ENCODE results near the gene LRRC57. TPM values are rescaled to one million over a fixed set of nuclear protein-coding genes. Genes with fewer than 3 reads are reported as not detected.

Gene LRRC57
- total and polyA plus RNA-seq, 2 of the 13 experiments (the other 11 are each of a cell fraction or from before 2014, with no cell fraction given) = 5.8 to 14.8 TPM

DNA sequence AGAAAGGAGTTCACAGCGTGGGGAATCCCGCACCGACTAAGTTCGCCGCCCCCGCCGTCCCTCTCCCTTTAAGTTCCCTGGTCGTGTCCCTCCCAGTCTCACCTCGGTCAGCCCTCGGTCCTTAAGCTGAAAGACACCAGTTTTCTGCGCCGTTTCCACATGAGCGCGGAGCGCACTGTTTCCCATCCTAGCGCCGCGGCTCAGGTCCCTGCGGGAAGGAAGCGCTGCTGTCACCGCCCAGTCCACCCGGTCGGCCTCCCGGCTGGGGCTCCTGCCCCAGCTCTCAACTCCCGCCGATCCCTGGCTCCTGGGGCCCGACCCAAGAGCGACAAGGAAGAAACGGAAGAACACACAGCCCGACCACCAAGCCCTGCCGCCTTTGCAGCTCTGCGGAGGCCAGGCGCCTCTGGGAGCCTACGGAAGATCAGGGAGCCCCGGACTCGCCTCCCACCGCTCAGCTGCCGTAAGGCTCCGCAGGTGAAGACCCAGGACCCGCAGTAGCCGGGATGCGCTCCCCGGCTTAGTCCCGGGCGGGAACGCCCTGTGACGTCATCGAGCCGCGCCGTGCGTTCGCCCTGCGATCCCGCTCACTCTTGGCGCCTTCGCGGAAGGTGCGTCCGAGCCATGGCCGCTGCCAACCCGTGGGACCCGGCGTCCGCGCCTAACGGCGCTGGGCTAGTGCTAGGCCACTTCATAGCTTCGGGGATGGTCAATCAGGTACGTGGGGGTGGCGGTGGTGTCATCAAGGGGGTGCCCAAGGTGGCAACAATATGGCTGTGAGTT lies at the start of gene LRRC57, which contains the start of gene HAUS2 (continued):
- TF ChIP-seq, protein P1, sequence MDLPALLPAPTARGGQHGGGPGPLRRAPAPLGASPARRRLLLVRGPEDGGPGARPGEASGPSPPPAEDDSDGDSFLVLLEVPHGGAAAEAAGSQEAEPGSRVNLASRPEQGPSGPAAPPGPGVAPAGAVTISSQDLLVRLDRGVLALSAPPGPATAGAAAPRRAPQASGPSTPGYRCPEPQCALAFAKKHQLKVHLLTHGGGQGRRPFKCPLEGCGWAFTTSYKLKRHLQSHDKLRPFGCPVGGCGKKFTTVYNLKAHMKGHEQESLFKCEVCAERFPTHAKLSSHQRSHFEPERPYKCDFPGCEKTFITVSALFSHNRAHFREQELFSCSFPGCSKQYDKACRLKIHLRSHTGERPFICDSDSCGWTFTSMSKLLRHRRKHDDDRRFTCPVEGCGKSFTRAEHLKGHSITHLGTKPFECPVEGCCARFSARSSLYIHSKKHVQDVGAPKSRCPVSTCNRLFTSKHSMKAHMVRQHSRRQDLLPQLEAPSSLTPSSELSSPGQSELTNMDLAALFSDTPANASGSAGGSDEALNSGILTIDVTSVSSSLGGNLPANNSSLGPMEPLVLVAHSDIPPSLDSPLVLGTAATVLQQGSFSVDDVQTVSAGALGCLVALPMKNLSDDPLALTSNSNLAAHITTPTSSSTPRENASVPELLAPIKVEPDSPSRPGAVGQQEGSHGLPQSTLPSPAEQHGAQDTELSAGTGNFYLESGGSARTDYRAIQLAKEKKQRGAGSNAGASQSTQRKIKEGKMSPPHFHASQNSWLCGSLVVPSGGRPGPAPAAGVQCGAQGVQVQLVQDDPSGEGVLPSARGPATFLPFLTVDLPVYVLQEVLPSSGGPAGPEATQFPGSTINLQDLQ (CRISPR knock-in tag; IDR thresholded peaks at IDR 0.05) = no peak
- TF ChIP-seq FOXK1 (CRISPR knock-in tag; IDR thresholded peaks at IDR 0.05; ENCODE audit: borderline replicate concordance, low read depth) (peak; percentile 83), ZNF772 (CRISPR knock-in tag; IDR thresholded peaks at IDR 0.05) (peak; percentile 86; the same call in 1 of the 2 replicates), HES4 (CRISPR knock-in tag; IDR thresholded peaks at IDR 0.05; ENCODE audit: borderline replicate concordance) (peak; percentile 27; the same call in 1 of the 2 replicates), KLF12 (CRISPR knock-in tag; IDR thresholded peaks at IDR 0.05; ENCODE audit: borderline replicate concordance) (peak; percentile 95), ZNF20 (CRISPR knock-in tag; IDR thresholded peaks at IDR 0.05) (no peak), SUZ12 (IDR thresholded peaks at IDR 0.05; ENCODE audit: low read depth, low read length) (no peak), PLRG1 (conservative IDR thresholded peaks at IDR 0.05) (no peak), ZNF713 (CRISPR knock-in tag; IDR thresholded peaks at IDR 0.05) (no peak), REXO4 (CRISPR knock-in tag; IDR thresholded peaks at IDR 0.05; ENCODE audit: borderline replicate concordance) (no peak), ZBTB42 (CRISPR knock-in tag; IDR thresholded peaks at IDR 0.05) (no peak), PCBP2 (optimal IDR thresholded peaks at IDR 0.05; ENCODE audit: low read depth, low read length, poor library complexity, severe bottlenecking) (no peak), SRSF9 (IDR thresholded peaks at IDR 0.05; ENCODE audit: borderline replicate concordance, insufficient read depth, low read depth, low read length, poor library complexity, severe bottlenecking) (no peak), KDM4B (CRISPR knock-in tag; IDR thresholded peaks at IDR 0.05) (peak; percentile 83; the same call in 1 of the 2 replicates), YY1 (IDR thresholded peaks at IDR 0.05; ENCODE audit: insufficient read depth, insufficient replicate concordance, low read depth, low read length) (peak; percentile 90), ZNF589 (CRISPR knock-in tag; conservative IDR thresholded peaks at IDR 0.05) (no peak), CBX2 (IDR thresholded peaks at IDR 0.05; ENCODE audit: low read depth, low read length) (no peak), CBX2 (CRISPR knock-in tag; IDR thresholded peaks at IDR 0.05; ENCODE audit: low read depth) (no peak), PPARG (CRISPR knock-in tag; conservative IDR thresholded peaks at IDR 0.05) (no peak), ZNF678 (CRISPR knock-in tag; IDR thresholded peaks at IDR 0.05) (peak; percentile 74; the same call in 1 of the 2 replicates), NFE2L1 (CRISPR knock-in tag; IDR thresholded peaks at IDR 0.05; ENCODE audit: borderline replicate concordance) (no peak), ZNF224 (CRISPR knock-in tag; IDR thresholded peaks at IDR 0.05) (peak; percentile 33; the same call in 1 of the 2 replicates), NR2F6 (IDR thresholded peaks at IDR 0.05) (no peak), NR2F6 (CRISPR knock-in tag; IDR thresholded peaks at IDR 0.05) (0 out of 2 replicates have a peak, but pooled peaks have one; percentile 1)
- TF ChIP-seq, protein P2, sequence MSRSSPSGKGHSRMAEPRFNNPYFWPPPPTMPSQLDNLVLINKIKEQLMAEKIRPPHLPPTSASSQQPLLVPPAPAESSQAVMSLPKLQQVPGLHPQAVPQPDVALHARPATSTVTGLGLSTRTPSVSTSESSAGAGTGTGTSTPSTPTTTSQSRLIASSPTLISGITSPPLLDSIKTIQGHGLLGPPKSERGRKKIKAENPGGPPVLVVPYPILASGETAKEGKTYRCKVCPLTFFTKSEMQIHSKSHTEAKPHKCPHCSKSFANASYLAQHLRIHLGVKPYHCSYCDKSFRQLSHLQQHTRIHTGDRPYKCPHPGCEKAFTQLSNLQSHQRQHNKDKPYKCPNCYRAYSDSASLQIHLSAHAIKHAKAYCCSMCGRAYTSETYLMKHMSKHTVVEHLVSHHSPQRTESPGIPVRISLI (CRISPR knock-in tag; IDR thresholded peaks at IDR 0.05; ENCODE audit: borderline replicate concordance) = peak; percentile 14; the same call in 1 of the 2 replicates
- TF ChIP-seq, protein P3, sequence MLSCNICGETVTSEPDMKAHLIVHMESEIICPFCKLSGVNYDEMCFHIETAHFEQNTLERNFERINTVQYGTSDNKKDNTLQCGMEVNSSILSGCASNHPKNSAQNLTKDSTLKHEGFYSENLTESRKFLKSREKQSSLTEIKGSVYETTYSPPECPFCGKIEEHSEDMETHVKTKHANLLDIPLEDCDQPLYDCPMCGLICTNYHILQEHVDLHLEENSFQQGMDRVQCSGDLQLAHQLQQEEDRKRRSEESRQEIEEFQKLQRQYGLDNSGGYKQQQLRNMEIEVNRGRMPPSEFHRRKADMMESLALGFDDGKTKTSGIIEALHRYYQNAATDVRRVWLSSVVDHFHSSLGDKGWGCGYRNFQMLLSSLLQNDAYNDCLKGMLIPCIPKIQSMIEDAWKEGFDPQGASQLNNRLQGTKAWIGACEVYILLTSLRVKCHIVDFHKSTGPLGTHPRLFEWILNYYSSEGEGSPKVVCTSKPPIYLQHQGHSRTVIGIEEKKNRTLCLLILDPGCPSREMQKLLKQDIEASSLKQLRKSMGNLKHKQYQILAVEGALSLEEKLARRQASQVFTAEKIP (CRISPR knock-in tag; IDR thresholded peaks at IDR 0.05; ENCODE audit: borderline replicate concordance) = no peak

Measured in HepG2 (cell line).